GM12892 (cell line): ENCODE results near the gene UBE2H.

Experiments
- POLR2A ChIP-seq: IDR thresholded peaks from 2 replicates; pipeline ENCODE4 v1.6.1; 2011; ENCODE audit warnings: low read depth, low read length, control low read depth
- POLR2AphosphoS5 ChIP-seq: IDR thresholded peaks from 2 replicates; pipeline ENCODE4 v1.6.1; 2011; ENCODE audit warnings: low read depth, low read length, control low read depth
- TAF1 ChIP-seq: IDR thresholded peaks from 2 replicates; pipeline ENCODE4 v1.6.1; 2011; ENCODE audit warnings: low read depth, mild to moderate bottlenecking, control low read depth, low read length, borderline replicate concordance

- TF ChIP-seq POLR2AphosphoS5 (no peak), POLR2A (no peak), TAF1 (no peak)
Measured at GRCh38 chr7:129865093-129865924, 87.5 kb downstream of the UBE2H start.
